ENCODE data around the gene WWTR1. TPM values are rescaled to one million over a fixed set of nuclear protein-coding genes. Genes with fewer than 3 reads are reported as not detected.
A peak's percentile ranks its signal among the peaks of the same experiment; 100 is the strongest.

WWTR1 gene
- total RNA-seq = under 1 TPM; 0.31 to 0.53 TPM

DNA sequence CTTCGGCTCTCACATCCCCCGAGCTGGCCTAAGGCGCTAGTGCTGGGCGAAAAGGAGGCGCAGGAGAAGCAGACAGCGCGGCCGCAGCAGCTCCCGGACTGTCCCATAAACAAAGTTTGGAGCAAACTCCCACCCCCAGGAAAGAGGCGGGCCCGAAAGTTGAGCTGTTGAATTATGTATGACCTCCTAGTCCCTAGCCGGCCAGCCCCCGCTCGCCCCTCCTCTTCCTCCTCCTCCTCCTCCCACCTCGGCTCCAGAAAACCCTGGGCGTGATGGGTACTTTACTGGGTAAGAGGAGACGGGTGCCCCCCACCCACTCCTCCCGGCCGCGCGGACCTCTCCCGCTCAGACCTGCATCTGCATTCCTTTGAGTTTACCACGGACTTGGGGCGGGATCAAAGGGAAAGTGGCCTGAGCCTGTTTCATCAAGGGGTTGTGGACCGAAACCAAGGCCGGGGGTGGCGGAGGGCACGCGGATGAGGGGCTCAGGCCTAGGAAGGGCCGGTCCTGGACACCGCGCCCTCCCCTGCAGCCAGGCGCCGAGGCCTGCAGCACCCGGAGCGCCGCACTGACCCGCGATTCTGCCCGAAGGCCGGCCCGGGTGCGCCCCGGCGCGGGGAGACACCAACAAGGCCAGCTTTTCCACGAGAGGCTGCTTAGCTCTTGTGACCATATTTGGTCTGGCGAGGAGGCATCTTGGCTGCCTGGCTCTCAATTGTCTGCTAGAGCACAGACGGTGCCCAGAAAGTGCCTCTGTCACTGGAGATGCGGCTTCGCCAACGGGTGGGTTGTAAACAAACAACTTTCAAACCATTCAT lies at the start of gene WWTR1:
Gene WWTR1, minus strand, starts transcription at position 100 of the 818 bp plus-strand sequence. CDS start 719 bp downstream, outside the sequence.
- POLR2A ChIA-PET = interaction anchor here (1.1 kb wide), 1 partner anchor 94 kb away, joined by 5 read pairs; the partner anchor contains the start of gene COMMD2

GRCh38 chr3:149706905-149707304 lies 49.1 kb upstream of the WWTR1 start:
- Mint-ChIP-seq H3K36me3 (ENCODE audit: low read depth) (no peaks in the 10 kb centered on the region), H3K9me3 (ENCODE audit: insufficient read depth) (no peaks in the 10 kb centered on the region), H3K4me3 (no peak overlapping the region), H3K27ac (no peak overlapping the region), H3K27me3 (ENCODE audit: low read depth) (no peaks in the 10 kb centered on the region), H3K4me1 (ENCODE audit: low read depth) (peaks cover 2% of the 10 kb centered on the region)
- ChIA-PET POLR2A (no interaction called here), CTCF (no interaction called here)
- DNase-seq = no peak
- ATAC-seq = no peak

More for the DNA sequence above, at the start of gene WWTR1:
- Mint-ChIP-seq H3K36me3 (ENCODE audit: low read depth) (no peaks in the 10 kb centered on the region), H3K27me3 (ENCODE audit: low read depth) (peaks cover 52% of the 10 kb centered on the region), H3K4me3 (peak within 1 kb of the TSS; percentile 79), H3K4me1 (ENCODE audit: low read depth) (peaks cover 13% of the 10 kb centered on the region), H3K9me3 (ENCODE audit: insufficient read depth) (no peaks in the 10 kb centered on the region), H3K27ac (no peak within 1 kb of the TSS)
- CTCF ChIA-PET = interaction anchor here (0.8 to 2.6 kb wide), 8 partner anchors 12 to 131 kb away, joined by 3 to 10 read pairs (median 4); no protein-coding TSS in a partner anchor
- ATAC-seq (peak; percentile 65), DNase-seq (peak; percentile 40)

DNA sequence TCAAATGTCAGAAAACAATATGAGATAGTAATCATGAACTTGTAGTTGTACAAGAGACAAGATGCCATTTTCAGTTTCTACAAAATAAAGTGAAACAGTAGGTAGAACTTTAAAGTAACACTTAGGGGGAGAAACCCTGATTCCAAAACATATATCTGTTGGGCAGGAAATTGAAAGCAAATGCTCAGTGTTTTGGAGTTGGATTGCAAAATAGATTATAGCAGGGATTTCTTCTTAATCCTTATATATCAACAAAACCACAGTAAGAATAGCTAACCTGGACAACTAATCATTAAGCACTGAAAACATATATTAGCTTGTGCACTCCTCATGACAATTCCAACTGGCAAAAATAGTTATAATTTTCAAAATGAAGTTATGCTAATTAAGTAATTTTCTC lies 47.6 kb upstream of the WWTR1 start:
- Mint-ChIP-seq H3K4me1 (ENCODE audit: low read depth) (peaks cover 5% of the 10 kb centered on the region), H3K4me3 (no peak overlapping the region), H3K27me3 (ENCODE audit: low read depth) (no peaks in the 10 kb centered on the region), H3K36me3 (ENCODE audit: low read depth) (no peaks in the 10 kb centered on the region), H3K9me3 (ENCODE audit: insufficient read depth) (no peaks in the 10 kb centered on the region), H3K27ac (no peak overlapping the region)
- ATAC-seq = no peak
- CTCF ChIA-PET = interaction anchor here (1.0 to 1.7 kb wide), 4 partner anchors 12 to 175 kb away, joined by 3 to 8 read pairs (median 4); no protein-coding TSS in a partner anchor
- POLR2A ChIA-PET = no interaction called here
- no peak for DNase-seq

DNA sequence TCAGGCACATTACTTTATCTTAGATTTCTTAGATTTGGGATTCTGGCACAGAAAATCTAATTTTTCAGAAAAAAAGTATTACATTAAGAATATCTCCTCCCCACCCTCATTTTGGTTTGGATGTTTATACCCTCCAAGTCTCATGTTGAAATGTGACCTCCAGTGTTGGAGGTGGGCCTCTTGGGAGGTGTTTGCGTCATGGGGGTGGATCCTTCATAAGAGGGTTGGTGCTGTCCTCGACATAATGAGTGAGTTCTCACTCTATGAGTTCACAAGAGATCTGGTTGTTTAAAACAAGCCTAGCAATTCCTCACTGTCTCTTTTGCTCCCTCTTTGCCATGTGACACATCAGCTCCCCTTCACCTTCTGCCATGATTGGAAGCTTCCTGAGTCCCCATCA lies 45.6 kb upstream of the WWTR1 start:
- Mint-ChIP-seq H3K27me3 (ENCODE audit: low read depth) (no peaks in the 10 kb centered on the region), H3K4me3 (no peak overlapping the region), H3K9me3 (ENCODE audit: insufficient read depth) (peaks cover 6% of the 10 kb centered on the region), H3K4me1 (ENCODE audit: low read depth) (peaks cover 5% of the 10 kb centered on the region), H3K36me3 (ENCODE audit: low read depth) (no peaks in the 10 kb centered on the region), H3K27ac (no peak overlapping the region)
- ChIA-PET CTCF (no interaction called here), POLR2A (no interaction called here)
- ATAC-seq (no peak), DNase-seq (no peak)

DNA sequence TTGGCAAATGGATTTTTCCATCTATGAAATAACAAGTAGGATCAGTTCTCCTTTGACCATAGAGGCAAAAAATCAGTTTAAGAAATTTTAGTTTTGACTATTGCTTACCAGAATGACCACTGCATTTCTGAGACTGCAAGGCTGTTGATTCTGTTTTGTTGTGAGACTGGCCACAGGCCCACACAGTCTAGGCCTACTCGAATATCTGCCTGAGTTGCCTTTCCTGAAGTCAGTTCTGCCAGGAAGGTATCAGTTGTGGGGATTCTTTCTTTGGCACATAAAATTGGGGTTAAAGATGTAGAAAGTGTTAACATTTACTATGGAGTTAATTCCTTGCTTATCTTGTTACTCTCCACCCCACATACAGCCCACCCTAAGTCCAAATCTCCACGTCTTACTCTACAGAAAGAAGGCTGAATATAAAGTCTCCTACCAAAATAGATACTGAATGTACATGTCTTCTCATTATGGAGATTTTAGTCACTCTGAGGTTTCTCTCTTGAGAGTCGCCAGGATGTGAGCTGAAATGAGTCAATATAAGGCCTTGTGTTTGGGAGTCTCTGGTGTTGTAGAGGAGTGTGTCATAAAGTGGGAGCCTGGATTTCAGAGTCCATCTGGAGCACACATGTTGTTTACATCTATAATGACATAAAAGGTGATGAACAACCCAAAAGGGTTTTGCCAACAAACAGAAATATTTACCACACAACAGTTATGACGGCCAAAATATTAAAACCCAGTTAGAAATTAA lies 45.0 kb upstream of the WWTR1 start:
- POLR2A ChIA-PET = no interaction called here
- H3K27ac Mint-ChIP-seq = no peak overlapping the region
- no peak overlapping the region for H3K4me3 Mint-ChIP-seq
- DNase-seq = no peak
- H3K4me1 Mint-ChIP-seq (ENCODE audit: low read depth) = peaks cover 5% of the 10 kb centered on the region
- H3K27me3 Mint-ChIP-seq (ENCODE audit: low read depth) = no peaks in the 10 kb centered on the region
- CTCF ChIA-PET = no interaction called here
- no peak for ATAC-seq
- H3K9me3 Mint-ChIP-seq (ENCODE audit: insufficient read depth) = peaks cover 11% of the 10 kb centered on the region
- no peaks in the 10 kb centered on the region for H3K36me3 Mint-ChIP-seq (ENCODE audit: low read depth)

DNA sequence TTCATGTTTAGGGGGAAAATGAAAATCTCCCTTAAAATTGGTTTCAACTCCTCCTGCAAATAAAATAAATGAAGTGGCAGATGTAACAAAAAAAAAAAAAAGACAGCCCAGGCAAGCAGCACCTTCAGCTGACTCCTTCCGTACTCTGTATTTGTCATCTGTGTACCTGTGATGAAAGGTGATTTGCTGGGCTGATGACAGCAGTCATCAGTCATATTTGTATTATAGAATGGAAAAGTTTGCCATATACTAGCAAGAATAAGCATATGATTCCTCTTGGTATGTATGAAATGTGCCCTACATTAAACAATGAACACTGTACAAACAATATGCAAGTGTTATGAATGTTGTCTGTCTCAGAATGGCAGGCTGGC lies 44.1 kb upstream of the WWTR1 start:
- no peaks in the 10 kb centered on the region for H3K36me3 Mint-ChIP-seq (ENCODE audit: low read depth)
- peaks cover 11% of the 10 kb centered on the region for H3K9me3 Mint-ChIP-seq (ENCODE audit: insufficient read depth)
- DNase-seq (no peak), ATAC-seq (no peak)
- peaks cover 5% of the 10 kb centered on the region for H3K4me1 Mint-ChIP-seq (ENCODE audit: low read depth)
- no peaks in the 10 kb centered on the region for H3K27me3 Mint-ChIP-seq (ENCODE audit: low read depth)
- peak overlapping the region; percentile 5 for H3K4me3 Mint-ChIP-seq
- CTCF ChIA-PET = no interaction called here
- H3K27ac Mint-ChIP-seq = peak overlapping the region; percentile 24
- POLR2A ChIA-PET = interaction anchor here (0.6 kb wide), 1 partner anchor 18 kb away, joined by 3 read pairs; no protein-coding TSS in a partner anchor

DNA sequence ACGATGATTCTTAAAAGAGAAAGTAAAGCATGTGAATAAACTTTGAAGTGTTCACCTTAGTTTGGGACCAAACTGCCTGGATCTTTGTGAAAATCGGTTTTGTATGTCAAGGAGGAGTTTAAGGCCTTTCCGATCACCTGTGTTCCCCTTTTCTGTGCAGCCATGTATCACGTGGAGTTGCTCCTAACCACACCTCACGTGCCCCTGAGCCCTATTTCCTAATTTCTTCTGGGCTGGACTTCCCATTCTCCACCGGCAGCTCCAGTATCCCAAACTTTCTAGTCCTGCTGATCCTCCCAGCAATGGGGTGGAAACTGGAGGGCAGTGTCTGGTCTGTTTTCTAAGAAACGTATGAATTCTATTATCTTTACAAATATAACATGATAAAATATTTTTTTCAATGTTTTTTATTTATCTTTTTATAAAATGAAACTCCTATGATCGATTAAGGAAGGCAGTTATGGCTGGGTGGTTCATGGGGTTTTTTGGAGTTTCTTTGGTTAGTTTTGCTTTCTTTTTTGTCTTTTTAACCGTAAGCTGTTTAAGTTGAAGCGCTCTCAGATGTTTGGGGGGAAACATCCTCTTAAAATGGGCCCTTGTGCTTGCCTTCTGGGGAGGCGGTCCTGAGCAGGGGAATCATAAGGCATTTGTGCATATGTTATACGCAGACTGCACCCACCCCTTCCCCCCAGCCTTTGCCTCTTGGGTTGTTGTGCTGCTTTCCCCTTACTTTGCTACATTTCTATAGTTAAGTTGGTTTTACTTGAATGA lies 43.6 kb upstream of the WWTR1 start:
- peak overlapping the region; percentile 48 for H3K4me3 Mint-ChIP-seq
- no peaks in the 10 kb centered on the region for H3K36me3 Mint-ChIP-seq (ENCODE audit: low read depth)
- H3K27me3 Mint-ChIP-seq (ENCODE audit: low read depth) = no peaks in the 10 kb centered on the region
- peaks cover 11% of the 10 kb centered on the region for H3K9me3 Mint-ChIP-seq (ENCODE audit: insufficient read depth)
- H3K27ac Mint-ChIP-seq = peak overlapping the region; percentile 74
- H3K4me1 Mint-ChIP-seq (ENCODE audit: low read depth) = peaks cover 5% of the 10 kb centered on the region
- ATAC-seq (no peak), DNase-seq (no peak)
- ChIA-PET CTCF (no interaction called here), POLR2A (interaction anchor here (0.6 kb wide), 1 partner anchor 17 kb away, joined by 3 read pairs; no protein-coding TSS in a partner anchor)

- Mint-ChIP-seq H3K4me1 (ENCODE audit: low read depth) (no peaks in the 10 kb centered on the region), H3K27me3 (ENCODE audit: low read depth) (peaks cover 6% of the 10 kb centered on the region), H3K27ac (no peak overlapping the region), H3K36me3 (ENCODE audit: low read depth) (no peaks in the 10 kb centered on the region), H3K9me3 (ENCODE audit: insufficient read depth) (no peaks in the 10 kb centered on the region), H3K4me3 (no peak overlapping the region)
- ChIA-PET CTCF (no interaction called here), POLR2A (no interaction called here)
- no peak for ATAC-seq
- no peak for DNase-seq
These were observed 30.4 kb upstream of the WWTR1 start for GRCh38 chr3:149688122-149688757.

GRCh38 chr3:149686996-149687395 lies 29.2 kb upstream of the WWTR1 start:
- Mint-ChIP-seq H3K4me3 (no peak overlapping the region), H3K4me1 (ENCODE audit: low read depth) (no peaks in the 10 kb centered on the region), H3K36me3 (ENCODE audit: low read depth) (no peaks in the 10 kb centered on the region), H3K27me3 (ENCODE audit: low read depth) (peaks cover 6% of the 10 kb centered on the region), H3K9me3 (ENCODE audit: insufficient read depth) (no peaks in the 10 kb centered on the region), H3K27ac (no peak overlapping the region)
- no peak for DNase-seq
- ChIA-PET CTCF (no interaction called here), POLR2A (no interaction called here)
- no peak for ATAC-seq

DNA sequence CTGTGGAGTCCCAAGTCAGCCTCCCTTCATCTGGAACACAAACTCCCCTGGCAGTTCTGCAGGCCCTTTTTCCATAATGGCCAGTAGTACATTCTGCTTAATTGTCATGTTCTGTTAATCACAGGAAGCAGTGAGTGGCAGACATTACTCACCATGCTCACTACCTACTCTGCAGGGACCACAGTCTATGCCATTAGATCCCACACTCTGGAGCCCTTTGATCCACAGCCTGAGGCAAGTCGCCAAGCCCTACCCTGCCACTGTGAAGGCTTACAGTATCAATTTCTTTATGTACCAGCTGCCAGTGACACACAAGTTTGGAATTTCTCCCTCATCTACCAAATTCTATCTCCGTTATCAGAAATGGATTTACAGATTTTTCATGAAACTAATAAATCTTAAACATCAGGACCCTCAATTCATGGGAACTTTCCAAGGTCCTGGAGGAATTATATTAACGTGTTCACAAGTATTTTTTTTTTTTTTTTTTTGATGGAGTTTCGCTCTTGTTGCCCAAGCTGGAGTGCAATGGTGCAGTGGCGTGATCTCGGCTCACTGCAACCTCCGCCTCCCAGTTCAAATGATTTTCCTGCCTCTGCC lies 20.6 kb upstream of the WWTR1 start:
- no peak for ATAC-seq
- Mint-ChIP-seq H3K4me1 (ENCODE audit: low read depth) (no peaks in the 10 kb centered on the region), H3K9me3 (ENCODE audit: insufficient read depth) (no peaks in the 10 kb centered on the region), H3K27me3 (ENCODE audit: low read depth) (peaks cover 3% of the 10 kb centered on the region), H3K4me3 (no peak overlapping the region), H3K27ac (no peak overlapping the region), H3K36me3 (ENCODE audit: low read depth) (no peaks in the 10 kb centered on the region)
- ChIA-PET CTCF (no interaction called here), POLR2A (no interaction called here)
- no peak for DNase-seq

DNA sequence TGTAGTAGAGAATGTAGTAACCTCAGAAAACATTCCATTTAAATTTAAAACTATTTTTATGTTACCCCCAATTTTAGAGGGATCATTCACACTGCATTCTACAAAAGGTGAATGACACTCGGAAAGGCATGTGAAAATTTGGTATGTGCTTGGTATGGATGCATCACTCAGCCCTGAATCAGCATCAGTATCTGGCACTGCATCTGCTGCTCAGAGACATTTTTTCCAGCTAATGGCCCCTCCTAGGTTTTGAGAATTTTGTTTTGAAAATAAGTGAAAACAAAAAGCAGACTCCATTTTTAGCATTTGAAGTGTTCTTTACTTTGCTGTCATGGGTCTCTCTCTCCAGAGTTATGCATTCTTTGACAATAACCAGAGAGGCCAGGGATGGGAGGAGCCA lies 15.6 kb upstream of the WWTR1 start:
- Mint-ChIP-seq H3K9me3 (ENCODE audit: insufficient read depth) (no peaks in the 10 kb centered on the region), H3K4me3 (no peak overlapping the region), H3K4me1 (ENCODE audit: low read depth) (no peaks in the 10 kb centered on the region), H3K27ac (no peak overlapping the region), H3K27me3 (ENCODE audit: low read depth) (peaks cover 2% of the 10 kb centered on the region), H3K36me3 (ENCODE audit: low read depth) (no peaks in the 10 kb centered on the region)
- POLR2A ChIA-PET = no interaction called here
- CTCF ChIA-PET = no interaction called here
- DNase-seq (no peak), ATAC-seq (no peak)
